NCI-H526 (cell line): ENCODE data around the gene SAMHD1.
"Not testable (repeated sequence)": the region's sequence is repeated elsewhere in the genome, so short reads cannot be mapped to it uniquely, and the experiment has no call there.

Experiments
- DNase-seq, 2 experiments: peaks; one replicate each; lab custom pipeline; 2025; lab: John Stamatoyannopoulos, UW

The SAMHD1 gene

DNA sequence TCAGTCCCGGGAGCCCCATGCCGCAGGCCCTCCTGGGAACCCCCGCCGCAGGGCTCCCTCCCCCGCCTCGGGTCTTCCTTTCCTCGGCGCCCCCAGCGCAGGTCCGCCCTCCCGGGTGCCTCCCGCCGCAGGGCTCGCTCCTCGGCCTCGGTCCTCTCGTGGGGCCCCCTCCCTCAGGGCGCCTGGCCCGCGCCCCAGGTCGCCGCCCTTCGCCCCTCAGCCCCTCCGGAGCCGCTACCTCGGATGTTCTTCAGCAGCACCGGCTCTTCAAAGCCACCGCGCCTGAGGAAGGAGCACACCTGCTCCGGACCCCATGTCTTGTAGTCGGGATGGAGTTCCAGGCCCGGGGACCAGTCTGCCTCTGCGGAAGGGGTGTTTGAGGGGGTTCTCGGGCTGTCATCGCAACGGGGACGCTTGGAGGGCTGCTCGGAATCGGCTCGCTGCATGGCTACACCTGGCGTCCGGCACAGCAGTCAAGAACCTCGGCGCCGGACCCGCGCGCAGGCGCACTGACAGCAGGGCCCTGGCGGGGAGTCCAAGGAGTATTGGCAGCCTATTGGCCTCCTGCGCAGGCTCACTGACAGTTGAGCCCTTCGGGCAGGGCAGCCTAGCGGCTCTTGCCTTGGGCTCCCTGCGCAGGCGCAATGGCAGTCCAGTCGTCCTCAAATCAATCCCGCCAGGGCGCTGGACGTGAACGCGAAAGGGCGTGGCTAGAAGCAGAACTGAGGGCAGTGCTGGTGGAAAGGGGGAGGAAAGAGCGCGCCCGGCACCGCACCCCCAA lies at the start of gene SAMHD1:
TSS of gene SAMHD1 (minus strand) at position 511 of the 781 bp plus-strand sequence. CDS start at position 446, 65 bp downstream.
- DNase-seq, result peak; percentile 97 to 99

DNA sequence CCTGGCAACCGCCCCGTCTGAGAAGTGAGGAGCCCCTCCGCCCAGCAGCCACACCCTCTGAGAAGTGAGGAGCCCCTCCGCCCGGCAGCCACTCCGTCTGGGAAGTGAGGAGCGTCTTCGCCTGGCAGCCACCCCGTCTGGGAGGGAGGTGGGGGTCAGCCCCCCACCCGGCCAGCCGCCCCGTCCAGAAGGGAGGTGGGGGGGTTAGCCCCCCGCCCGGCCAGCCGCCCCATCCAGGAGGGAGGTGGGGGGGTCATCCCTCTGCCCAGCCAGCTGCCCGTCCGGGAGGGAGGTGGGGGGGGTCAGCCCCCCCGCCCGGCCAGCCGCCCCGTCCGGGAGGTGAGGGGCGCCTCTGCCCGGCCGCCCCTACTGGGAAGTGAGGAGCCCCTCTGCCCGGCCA lies 48.7 kb upstream of the SAMHD1 start:
- DNase-seq, result not testable (repeated sequence)

DNA sequence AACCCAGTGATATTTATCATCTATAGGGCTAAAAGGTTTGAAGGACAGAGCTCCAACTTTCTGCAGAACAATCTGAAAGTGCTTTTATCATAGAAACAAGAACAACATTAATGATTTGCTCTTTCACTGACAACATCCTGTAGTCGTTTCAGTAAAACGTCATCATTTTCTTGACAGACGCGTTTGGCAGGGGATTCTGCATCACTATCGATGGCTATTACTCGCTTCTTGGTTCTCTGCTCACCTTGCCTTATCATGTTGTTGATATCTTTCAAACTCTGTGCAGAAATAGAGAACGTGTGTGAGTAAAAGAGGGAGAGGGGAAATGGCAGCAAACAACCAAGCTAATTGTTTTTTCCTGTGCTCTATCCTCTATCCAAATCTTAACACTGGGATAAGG lies 47.1 kb upstream of the SAMHD1 start:
- DNase-seq, result no peak

DNA sequence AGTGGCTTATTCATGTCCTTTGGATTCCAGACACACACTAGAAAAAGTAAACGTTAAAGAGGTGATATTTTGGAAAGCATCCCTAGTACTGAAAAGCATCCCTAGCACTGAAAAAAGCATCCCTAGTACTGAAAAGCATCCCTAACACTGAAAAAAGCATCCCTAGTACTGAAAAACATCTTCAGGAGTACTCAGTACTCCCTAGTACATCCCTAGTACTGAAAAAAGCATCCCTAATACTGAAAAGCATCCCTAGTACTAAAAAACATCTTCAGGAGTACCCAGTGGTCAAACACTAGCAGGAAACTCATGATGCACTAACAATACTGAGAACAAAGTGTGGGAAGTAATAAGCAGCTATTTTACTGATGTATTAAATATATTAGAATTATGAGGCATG lies 45.6 kb upstream of the SAMHD1 start:
- DNase-seq, result no peak

DNA sequence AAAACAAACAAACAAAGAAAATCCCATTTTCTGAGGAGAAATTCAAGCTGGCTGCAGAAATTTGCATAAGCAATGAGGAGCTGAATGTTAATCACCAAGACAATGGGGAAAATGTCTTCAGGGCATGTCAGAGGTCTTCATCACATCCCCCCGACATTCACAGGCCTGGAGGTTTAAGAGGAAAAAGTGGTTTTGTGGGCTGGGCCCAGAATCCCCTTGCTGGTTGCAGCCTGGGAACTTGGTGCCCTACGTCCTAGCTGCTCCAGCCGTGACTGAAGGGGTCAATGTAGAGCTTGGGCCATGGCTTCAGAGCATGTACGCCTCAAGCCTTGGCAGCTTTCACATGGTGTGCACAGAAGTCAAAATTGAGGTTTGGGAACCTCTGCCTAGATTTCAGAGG lies 42.7 kb upstream of the SAMHD1 start:
- DNase-seq, result not testable (repeated sequence)

DNA sequence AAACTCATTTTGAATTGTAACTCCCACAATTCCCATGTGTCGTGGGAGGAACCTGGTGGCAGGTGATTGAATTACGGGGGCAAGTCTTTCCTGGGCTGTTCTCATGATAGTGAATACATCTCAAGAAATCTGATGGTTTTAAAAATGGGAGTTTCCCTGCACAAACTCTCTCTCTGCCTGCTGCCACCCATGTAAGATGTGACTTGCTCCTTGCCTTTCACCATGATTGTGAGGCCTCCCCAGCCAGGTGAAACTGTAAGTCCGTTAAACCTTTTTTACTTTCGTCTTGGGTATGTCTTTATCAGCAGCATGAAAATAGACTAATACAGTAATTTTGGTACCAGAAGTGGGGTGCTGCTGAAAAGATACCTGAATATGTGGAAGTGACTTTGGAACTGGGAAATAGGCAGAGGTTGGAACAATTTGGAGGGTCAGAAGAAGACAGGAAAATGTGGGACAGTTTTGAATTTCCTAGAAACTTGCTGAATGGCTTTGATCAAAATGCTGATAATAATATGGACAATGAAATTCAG lies 41.4 kb upstream of the SAMHD1 start:
- no peak for DNase-seq

DNA sequence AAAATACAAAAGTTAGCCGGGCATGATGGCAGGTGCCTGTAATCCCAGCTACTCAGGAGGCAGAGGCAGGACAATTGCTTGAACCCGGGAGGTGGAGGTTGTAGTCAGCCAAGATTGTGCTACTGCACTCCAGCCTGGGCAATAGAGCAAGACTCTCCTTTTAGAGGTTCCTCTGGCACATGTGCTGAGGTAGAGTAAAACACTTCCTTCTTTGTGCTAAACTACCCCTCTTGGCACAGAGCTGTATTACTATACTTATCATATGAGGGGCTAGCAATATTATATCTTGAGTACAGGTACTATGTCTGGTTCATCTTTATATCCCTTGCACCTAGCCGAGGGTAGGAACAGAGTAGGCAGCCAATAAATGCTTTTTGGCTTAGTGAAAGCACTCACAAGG lies 40.2 kb upstream of the SAMHD1 start:
- DNase-seq, result no peak

DNA sequence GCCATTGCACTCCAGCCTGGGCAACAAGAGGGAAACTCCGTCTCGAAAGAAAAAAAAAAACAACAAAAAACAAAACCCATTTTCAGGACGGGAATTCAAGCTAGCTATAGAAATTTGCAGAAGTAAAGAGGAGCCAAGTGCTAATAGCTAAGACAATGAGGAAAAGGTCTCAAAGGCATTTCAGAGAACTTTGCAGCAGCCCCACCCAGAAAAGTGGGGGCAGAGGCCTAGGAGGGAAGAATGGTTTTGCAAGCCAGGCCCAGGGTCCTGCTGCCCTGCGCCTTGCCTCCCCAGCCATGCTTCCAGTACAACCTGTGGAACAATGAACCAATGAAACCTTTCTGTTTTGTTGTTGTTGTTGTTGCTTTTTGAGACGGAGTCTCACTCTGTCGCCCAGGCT lies 38.3 kb upstream of the SAMHD1 start:
- no peak for DNase-seq

DNA sequence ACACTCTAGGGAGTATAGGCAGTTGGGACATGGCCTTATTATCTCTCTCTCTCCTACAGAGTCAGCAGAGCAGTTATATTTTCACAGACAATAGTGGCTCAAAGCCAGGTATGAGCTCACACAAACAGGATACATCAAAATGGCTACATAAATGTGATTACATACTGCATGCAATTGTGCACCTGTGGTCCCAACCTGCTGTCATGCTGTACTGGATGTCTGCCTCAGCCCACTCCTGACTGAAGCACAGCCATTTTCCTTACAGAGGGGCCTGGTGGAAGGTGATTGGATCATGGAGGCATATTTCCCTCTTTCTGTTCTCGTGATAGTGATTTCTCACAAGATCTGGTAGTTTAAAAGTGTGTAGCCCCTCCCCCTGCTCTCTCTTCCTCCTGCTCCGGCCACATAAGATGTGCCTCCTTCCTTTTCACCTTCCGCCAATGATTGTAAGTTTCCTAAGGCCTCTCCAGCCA lies 37.0 kb upstream of the SAMHD1 start:
- DNase-seq, result no peak

DNA sequence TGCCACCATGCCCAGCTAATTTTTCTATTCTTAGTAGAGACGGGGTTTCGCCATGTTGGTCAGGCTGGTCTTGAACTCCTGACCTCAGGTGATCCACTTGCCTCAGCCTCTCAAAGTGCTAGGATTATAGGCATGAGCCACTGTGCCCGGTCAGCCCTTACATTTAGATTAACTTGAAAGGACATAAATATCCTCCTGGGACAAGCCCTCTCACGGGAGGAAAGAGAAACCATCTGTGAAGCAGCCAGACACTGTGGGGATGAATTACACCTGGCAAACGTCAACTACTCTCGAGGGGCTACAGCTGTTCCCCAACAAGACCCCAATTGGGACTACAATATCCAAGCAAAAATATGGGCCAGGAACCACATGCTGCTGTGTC lies 32.7 kb upstream of the SAMHD1 start:
- DNase-seq, result no peak

DNA sequence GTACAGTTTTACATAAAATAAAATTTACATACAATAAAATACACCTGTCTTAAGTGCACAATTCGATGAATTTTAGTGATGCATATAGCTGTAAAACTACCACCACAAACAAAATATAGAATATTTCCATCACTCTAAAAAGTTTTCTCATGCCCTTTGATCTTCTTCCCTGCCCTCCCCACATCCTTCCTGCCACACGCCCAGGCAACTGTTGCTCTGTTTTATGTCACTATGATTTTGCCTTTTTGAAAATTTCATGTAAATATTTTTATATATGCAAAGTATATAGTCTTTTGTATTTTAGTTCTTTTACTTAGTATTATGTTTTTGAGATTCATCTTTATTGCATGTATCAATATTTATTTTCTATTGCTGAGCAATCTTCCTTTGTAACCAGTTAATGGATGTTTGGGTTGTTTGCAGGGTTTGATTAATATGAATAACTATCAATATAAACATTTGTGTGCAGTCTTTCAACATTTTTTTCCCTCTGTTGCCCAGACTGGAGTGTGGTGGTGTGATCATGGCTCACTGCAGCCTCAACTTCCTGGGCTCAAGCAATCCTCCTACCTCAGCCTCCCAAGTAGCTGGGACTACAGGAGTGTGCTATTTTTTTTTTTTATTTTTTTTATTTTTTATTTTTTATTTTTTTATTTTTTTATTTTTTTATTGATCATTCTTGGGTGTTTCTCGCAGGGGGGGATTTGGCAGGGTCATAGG lies 23.8 kb upstream of the SAMHD1 start:
- DNase-seq, result peak in 1 of 2 experiments; percentile 70

DNA sequence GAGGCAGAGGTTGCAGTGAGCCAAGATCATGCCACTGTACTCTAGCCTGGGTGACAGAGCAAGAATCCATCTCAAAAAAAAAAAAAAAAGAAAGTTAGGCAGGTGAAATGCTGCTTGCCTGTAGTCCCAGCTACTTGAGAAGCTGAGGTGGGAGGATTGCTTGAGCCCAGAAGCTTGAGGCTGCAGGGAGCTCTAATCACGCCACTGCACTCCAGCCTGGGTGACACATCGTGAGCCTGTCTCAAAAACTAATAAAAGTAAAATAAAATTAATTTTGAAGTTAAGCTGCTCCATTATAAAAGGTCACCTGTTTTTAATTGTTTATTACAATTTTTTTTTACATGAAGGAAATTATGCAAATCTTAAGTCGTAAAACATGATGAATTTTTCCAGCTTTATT lies 23.2 kb upstream of the SAMHD1 start:
- DNase-seq, result no peak

DNA sequence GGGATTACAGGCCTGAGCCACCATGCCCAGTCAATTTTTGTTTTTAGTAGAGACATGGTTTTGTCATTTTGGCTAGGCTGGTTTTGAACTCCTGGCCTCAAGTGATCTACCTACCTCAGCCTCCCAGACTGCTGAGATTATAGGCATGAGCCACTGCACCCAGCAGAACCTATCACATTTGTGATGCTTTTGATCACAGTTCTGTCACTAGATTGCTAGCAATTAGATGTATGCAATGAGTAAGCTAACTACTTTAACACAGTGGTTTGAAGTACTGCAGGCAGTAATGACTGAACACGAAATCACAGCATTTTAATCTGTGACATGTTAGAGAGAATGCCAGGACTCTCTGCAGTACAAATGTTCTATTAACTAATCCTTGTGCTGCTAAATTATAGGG lies 19.6 kb upstream of the SAMHD1 start:
- no peak for DNase-seq

DNA sequence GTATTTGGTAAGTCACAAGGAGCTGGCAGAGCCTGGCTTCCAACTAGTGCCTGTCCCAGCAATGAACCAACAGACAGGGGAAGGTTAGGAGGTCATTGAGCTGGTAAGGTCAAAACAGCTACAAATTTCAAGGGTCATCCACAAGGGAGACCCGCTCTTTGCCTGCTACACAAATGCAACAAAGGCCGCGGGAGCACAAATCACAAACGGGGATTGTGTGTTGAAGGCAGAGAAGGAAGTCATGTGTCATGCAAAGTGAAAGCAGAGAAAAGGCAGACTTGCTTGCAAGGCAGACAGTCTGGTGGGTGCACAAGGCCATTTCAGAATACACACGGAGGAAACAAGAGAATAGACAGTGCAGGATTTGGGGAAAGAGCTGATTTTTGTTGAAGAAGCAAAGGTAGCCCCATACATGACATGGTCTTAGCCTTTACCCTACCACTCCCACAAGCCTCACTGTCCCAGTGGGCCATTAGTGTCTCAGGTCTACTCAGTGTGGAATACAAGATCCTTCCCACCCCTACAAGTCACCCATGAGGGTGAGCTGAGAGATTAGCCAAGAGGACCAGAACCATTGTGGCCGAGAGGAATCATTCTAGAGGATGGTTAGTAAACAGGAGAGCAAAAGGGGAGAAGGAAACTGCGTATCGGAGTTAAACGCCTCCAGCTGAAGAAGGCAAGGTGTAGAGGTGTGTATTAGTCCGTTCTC lies 18.1 kb upstream of the SAMHD1 start:
- DNase-seq, result no peak

DNA sequence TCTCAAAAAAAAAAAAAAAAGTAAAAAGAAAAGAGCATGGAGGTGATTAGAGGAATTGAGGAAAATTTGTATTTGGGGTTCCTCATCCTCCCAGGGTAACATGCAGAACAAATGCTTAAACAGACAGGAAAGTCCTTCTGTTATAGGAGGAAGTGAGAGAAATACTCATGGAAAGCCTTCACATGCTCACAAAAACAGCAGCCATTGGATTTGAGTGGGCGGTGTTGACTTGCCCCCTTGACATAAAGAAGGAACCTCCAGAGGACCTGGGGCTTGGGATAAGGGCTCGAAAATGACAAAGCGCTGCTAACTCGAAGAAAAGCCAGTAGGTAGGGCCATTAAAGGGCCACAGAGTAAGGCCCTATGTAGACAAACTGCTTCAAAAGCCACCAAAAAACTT lies 17.5 kb upstream of the SAMHD1 start:
- DNase-seq, result no peak

DNA sequence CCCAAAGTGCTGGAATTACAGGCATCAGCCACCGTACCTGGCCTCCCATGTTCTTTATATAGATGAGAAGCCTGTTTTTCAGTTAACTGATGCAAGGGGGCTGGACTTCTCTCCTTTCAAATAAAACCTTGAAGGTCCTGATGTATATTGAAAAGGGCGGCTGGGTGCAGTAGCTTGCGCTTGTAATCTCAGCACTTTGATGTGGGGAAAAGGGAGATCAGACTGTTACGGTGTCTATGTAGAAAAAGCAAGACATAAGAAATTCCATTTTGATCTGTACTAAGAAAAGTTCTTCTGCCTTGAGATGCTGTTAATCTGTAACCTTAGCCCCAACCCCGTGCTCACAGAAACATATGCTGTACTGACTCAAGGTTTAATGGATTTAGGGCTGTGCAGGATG lies 16.1 kb upstream of the SAMHD1 start:
- DNase-seq, result no peak

DNA sequence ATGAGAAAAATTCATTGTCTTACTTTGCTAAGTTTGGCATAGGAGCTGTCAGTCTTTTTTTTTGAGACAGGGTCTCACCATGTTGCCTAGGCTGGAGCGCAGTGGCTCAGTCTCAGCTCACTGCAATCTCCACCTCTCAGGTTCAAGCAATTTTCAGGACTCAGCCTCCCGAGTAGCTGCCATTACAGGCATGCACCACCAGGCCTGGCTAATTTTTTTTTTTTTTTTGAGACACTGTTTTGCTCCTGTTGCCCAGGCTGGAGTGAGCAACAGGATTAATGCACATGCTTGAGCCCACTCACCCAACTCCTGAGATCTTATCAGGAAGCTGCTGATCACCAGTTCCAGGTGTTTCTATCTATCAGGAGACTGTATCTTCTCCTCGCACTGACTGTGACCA lies 15.5 kb upstream of the SAMHD1 start:
- not testable (repeated sequence) for DNase-seq

DNA sequence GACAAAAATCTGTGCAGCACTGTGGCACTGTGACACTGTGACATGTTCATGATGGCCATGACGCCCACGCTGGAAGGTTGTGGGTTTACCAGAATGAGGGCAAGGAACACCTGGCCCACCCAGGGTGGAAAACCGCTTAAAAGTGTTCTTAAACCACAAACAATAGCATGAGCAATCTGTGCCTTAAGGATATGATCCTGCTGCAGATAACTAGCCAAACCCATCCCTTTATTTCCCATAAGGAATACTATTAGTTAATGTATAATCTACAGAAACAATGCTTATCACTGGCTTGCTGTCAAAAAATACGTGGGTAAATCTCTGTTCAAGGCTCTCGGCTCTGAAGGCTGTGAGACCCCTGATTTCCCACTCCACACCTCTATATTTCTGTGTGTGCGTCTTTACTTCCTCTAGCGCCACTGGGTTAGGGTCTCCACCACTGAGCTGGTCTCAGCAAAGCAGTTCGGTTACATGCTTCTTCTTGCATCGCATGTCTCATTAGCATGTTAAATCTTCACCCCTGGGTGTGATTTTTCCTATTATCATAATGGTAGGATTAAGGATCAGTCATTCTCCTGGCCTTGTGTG lies 10.9 kb upstream of the SAMHD1 start:
- not testable (repeated sequence) for DNase-seq

DNA sequence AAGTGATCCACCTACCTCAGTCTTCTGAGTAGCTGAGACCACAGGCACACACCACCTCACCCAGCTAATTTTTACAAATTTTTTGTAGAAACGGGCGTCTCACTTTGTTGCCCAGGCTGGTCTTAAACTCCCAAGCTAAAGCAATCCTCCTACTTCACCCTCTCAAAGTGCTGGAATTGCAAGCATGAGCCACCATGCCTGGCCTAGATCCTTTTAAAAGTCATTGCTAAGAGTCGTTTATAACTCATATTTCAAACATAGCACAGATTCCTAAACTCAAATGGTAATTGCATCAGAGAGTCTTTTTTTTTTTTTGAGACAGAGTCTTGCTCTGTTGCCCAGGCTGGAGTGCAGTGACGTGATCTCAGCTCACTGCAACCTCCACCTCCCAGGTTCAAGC lies 7.7 kb upstream of the SAMHD1 start:
- no peak for DNase-seq

DNA sequence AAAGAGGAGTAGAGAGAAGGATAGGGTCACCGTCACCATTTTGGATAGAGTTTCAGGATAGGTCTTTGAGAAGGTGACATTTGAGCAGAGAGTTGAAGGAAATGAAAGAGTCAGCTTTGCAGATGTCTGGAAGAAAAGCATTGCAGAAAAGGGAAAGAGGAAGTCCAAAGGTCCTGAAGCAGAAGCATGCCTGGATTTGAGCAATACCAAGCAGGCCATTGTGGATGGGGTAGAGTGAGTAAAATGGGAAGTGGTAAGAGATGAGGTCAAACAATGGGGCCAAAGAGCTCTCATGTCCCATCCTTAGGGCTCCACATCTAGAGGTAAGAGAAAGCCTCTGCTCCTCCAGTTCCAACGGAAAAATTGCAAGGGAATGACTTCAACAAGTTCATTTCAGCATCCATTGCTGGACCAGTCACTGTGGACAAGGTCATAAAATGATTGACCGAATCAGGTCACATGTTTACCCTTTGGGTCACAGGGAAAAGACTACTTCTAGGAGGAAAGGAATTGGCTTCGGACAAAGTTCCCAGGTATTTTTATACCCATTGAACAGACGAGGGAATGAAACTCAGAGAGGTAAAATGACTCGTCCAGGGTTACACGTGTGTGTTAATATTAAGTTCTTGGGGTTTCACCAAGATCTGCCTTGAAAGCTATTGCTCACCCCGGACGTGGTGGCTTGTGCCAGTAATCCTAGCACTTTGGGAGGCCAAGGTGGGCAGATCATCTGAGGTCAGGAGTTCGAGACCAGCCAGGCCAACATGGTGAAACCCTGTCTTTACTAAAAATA lies 6.6 kb upstream of the SAMHD1 start:
- DNase-seq, result no peak

DNA sequence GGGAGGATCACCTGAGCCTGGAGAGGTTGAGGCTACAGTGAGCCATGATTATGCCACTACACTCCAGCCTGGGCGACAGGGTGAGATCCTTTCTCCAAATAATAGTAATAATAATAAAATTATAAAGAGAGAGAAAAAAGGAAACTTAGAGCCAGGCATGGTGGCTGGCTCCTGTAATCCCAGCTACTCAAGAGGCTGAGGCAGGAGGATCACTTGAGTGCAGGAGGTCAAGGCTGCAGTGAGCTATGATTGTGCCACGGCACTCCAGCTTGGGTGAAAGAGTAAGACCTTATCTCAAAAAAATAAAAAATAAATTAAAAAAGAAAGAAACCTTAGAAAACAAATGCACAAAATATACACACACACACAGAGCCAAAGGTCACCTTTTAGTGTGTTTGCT lies 5.2 kb upstream of the SAMHD1 start:
- no peak for DNase-seq
